ENCODE data around the gene SNRPA1.

Gene SNRPA1

DNA sequence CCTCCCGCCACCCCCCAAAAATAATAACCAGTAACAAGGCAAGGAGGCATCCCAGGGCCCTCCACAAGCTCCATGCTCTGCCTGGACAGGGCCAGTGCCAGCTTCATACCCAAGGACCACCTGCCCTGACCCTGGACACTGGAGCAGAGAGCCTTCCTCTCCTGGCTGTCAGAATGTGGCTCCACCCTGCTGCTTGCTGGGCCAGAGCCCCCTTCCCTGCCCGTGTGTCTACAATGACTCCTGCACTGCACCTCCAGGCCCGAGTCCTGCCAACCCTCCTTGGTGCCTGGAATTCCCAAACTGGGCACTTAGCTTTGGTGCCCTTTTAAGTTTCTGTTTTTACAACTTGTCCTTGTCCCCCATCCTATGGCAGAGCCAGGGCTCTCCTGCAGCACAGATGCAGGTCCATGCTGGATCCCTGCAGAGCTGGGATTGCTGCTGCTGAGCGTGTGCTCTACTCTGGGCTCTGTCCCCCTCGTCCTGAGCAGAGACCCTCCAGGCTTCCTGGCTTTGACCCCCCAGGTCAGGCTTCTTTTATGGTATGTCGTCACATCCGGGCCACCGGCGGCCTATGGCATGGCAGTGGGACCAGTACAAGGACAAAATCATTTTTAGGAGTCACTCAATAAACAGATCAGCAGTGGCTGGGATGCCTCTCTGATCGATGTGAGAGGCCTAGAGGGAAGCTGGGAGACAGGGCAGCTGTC lies 11.4 kb upstream of the SNRPA1 start:
- H3K4me3 ChIP-seq (ENCODE audit: low read depth, low read length) = no peak overlapping the region
- TF ChIP-seq, protein P1, sequence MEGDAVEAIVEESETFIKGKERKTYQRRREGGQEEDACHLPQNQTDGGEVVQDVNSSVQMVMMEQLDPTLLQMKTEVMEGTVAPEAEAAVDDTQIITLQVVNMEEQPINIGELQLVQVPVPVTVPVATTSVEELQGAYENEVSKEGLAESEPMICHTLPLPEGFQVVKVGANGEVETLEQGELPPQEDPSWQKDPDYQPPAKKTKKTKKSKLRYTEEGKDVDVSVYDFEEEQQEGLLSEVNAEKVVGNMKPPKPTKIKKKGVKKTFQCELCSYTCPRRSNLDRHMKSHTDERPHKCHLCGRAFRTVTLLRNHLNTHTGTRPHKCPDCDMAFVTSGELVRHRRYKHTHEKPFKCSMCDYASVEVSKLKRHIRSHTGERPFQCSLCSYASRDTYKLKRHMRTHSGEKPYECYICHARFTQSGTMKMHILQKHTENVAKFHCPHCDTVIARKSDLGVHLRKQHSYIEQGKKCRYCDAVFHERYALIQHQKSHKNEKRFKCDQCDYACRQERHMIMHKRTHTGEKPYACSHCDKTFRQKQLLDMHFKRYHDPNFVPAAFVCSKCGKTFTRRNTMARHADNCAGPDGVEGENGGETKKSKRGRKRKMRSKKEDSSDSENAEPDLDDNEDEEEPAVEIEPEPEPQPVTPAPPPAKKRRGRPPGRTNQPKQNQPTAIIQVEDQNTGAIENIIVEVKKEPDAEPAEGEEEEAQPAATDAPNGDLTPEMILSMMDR (IDR thresholded peaks at IDR 0.05; ENCODE audit: borderline replicate concordance, insufficient read depth, low read depth, low read length) = no peak

DNA sequence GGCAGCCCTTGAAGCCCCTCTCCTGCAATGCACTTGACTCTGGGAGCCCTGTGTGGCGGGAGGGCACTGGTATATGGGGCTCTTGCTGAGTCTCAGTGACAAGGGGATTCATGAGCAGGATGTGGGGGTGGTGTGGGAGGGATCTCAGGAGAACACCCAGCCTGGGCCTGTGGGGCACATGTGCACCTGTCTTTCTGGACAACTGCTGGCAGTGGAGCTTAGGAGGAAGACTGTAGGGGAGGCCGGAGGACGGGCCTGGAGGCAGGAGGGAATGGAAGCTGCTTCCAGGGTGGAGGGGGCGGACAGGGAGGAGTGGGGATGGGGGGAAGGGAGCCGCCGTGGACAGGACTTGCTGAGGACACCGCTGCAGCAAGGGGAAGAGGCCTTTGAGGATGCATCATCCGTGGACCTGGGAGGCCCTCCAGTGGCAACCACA lies 10.8 kb upstream of the SNRPA1 start:
- no peak overlapping the region for H3K4me3 ChIP-seq (ENCODE audit: low read depth, low read length)
- TF ChIP-seq, protein P1 (IDR thresholded peaks at IDR 0.05; ENCODE audit: borderline replicate concordance, insufficient read depth, low read depth, low read length) = no peak

DNA sequence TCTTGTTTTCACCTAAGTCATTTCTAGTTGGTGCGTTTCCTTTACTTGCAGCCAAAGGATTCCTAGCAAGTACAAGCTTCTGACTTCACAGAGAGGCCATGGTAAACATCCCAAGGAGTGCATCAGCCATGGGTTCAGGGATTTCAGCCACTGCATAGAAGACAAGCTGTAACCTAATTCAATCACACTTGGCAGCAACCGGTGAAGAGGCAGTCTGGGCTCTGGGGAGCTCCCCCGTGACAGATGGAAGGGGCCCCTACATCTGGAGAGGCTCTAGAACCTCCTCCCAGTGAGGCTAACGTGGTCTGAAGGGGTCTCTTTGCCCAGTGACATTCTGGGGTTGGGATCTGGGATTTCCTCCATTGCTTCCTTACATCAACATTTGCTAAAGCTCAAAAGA lies 8.4 kb upstream of the SNRPA1 start:
- no peak overlapping the region for H3K4me3 ChIP-seq (ENCODE audit: low read depth, low read length)
- TF ChIP-seq, protein P1 (IDR thresholded peaks at IDR 0.05; ENCODE audit: borderline replicate concordance, insufficient read depth, low read depth, low read length) = no peak

DNA sequence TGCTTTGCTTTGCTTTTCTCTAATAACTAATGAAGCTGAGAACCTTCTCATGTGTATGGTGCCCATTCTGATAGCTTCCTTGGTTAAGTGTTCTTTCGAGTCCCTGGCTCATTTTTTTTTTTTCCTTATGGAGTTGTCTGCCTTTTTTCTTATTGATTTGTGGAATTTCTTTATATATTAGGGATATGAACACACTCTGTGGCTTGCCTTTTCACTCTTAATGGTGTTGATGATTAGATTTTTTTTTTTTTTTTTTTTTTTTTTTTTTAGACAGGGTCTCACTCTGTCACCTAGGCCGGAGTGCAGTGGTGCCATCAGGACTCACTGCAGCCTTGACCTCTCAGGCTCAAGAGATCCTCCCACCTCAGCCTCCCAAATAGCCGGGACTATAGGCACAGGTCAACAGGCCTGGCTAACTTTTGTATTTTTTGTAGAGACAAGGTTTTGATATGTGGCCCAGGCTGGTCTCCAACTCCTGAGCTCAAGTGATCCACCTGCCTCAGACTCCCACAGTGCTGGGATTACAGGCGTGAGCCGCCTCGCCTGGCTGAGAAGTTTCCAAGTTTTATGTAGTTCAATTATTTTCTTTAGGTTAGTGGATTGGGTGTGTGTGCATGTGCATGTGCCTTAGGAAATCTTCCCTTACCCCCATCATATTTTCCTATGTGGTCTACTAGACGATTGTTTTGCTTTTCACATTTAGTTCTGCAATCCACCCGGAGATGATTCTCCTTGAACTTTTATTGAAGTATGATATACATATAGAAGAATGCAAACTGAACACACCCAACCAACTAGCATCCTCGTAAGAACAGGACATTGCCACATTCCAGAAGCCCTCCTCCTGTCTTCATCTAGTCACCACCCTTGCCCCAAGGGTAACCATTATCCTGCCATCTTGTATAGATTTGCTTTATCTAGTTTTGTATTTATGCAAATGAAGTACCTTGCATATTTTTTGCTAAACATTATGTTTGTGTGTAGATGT lies 1.7 kb upstream of the SNRPA1 start:
- TF ChIP-seq, protein P1 (IDR thresholded peaks at IDR 0.05; ENCODE audit: borderline replicate concordance, insufficient read depth, low read depth, low read length) = no peak
- no peak overlapping the region for H3K4me3 ChIP-seq (ENCODE audit: low read depth, low read length)

DNA sequence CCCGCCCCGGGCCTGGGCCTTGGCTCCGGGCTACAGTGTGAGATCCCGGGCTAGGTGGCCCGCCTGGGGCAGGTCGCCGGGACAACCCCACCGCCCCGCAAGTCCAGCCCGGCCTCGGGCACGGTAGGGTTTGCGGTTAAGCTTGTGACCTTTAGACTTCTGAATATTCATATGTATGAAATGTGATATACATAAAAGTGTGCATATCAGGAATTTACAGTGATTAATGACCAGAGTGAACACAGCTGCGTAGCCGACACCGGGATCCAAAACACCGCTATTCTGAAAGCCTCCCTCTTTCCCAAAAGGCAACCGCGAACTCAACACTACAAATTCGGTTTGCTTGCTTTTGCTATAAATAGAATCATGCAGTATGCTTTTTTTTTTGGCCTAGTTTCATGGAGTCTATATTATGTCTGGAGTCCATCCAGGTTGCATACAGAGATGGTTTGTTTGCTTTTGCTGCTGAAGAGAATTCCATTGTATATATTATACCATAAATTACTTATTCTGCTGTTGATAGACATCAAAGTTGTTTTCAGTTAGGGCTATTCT lies 636 bp upstream of the SNRPA1 start:
- H3K4me3 ChIP-seq (ENCODE audit: low read depth, low read length) = peak overlapping the region; percentile 89
- TF ChIP-seq, protein P1 (IDR thresholded peaks at IDR 0.05; ENCODE audit: borderline replicate concordance, insufficient read depth, low read depth, low read length) = no peak

DNA sequence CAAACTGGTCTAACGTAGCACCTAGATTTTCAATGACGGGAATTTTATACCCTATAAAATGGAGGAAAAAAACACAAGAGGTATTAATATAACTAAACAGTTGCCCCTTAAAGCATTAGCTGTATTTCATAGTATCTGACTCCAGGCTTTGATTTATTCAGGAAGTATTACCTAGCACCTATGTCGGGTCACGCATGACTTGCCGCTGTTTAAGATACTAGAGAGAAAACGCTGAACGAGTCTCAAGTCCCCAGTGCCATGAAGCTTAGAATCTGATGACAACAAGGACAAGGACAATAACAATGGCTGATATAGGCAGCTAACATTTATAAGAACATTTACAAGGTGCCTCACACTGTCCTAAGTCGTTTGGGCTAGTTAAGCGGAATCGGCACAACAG lies 1.9 kb downstream of the SNRPA1 start:
- H3K4me3 ChIP-seq (ENCODE audit: low read depth, low read length) = peak overlapping the region; percentile 89
- TF ChIP-seq, protein P1 (IDR thresholded peaks at IDR 0.05; ENCODE audit: borderline replicate concordance, insufficient read depth, low read depth, low read length) = no peak
